ENCODE data around the gene CCDC33.

CCDC33 gene

GRCh38 chr15:74212494-74212893 is 23.6 kb upstream of the CCDC33 start:
- Histone ChIP-seq H3K9me3 (ENCODE audit: insufficient read depth, low read depth, low read length) (peaks cover 3% of the 10 kb centered on the region), H3K27me3 (ENCODE audit: insufficient read depth, low read length) (no peaks in the 10 kb centered on the region), H3K14ac (ENCODE audit: low read length) (no peak overlapping the region), H3K4me3 (ENCODE audit: low read depth, low read length) (no peak overlapping the region), H2BK120ac (ENCODE audit: insufficient read depth, low read length, poor library complexity) (no peak overlapping the region), H2AFZ (ENCODE audit: insufficient read depth, low read length, poor library complexity) (no peak overlapping the region), H3K4me1 (ENCODE audit: control insufficient read depth in 1 of 2, insufficient read depth in 2 of 2, low read length in 2 of 2) (peaks cover 12 to 18% of the 10 kb centered on the region in 2 experiments), H2BK5ac (ENCODE audit: low read depth, low read length, poor library complexity) (no peak overlapping the region), H3K23ac (ENCODE audit: low read length) (no peak overlapping the region), H2BK12ac (ENCODE audit: low read length) (no peak overlapping the region), H2AK5ac (ENCODE audit: low read length) (no peak overlapping the region), H3K9ac (ENCODE audit: low read length) (no peak overlapping the region), H4K8ac (ENCODE audit: low read depth, low read length) (no peak overlapping the region), H3K4ac (ENCODE audit: low read depth, low read length) (no peak overlapping the region), H3K79me2 (ENCODE audit: control insufficient read depth, insufficient read depth, low read length, poor library complexity) (no peaks in the 10 kb centered on the region), H3K27ac (ENCODE audit: low read depth, low read length) (no peak overlapping the region), H4K12ac (ENCODE audit: low read depth, low read length) (no peak overlapping the region), H3K4me2 (ENCODE audit: low read length) (no peak overlapping the region), H3K36me3 (ENCODE audit: control insufficient read depth in 1 of 2, insufficient read depth in 2 of 2, low read length in 2 of 2) (no peaks in the 10 kb centered on the region), H3K79me1 (ENCODE audit: low read length) (no peaks in the 10 kb centered on the region), H4K91ac (ENCODE audit: low read depth, low read length) (no peak overlapping the region), H3K18ac (ENCODE audit: low read length) (no peak overlapping the region)
- no CpG with 5 or more reads among the region's 9 CpGs for WGBS (ENCODE audit: extremely low coverage, insufficient coverage, insufficient read length)
- no peak for DNase-seq

- Histone ChIP-seq H3K18ac (ENCODE audit: low read length) (no peak overlapping the region), H3K4me3 (ENCODE audit: low read depth, low read length) (no peak overlapping the region), H2BK12ac (ENCODE audit: low read length) (no peak overlapping the region), H3K4ac (ENCODE audit: low read depth, low read length) (no peak overlapping the region), H3K23ac (ENCODE audit: low read length) (no peak overlapping the region), H3K14ac (ENCODE audit: low read length) (no peak overlapping the region), H2AFZ (ENCODE audit: insufficient read depth, low read length, poor library complexity) (no peak overlapping the region), H3K79me2 (ENCODE audit: control insufficient read depth, insufficient read depth, low read length, poor library complexity) (no peaks in the 10 kb centered on the region), H3K9me3 (ENCODE audit: insufficient read depth, low read depth, low read length) (no peaks in the 10 kb centered on the region), H3K79me1 (ENCODE audit: low read length) (no peaks in the 10 kb centered on the region), H3K27me3 (ENCODE audit: insufficient read depth, low read length) (no peaks in the 10 kb centered on the region), H3K4me2 (ENCODE audit: low read length) (no peak overlapping the region), H2BK120ac (ENCODE audit: insufficient read depth, low read length, poor library complexity) (no peak overlapping the region), H3K27ac (ENCODE audit: low read depth, low read length) (no peak overlapping the region), H3K9ac (ENCODE audit: low read length) (no peak overlapping the region), H2AK5ac (ENCODE audit: low read length) (no peak overlapping the region), H2BK5ac (ENCODE audit: low read depth, low read length, poor library complexity) (no peak overlapping the region), H3K4me1 (ENCODE audit: control insufficient read depth in 1 of 2, insufficient read depth in 2 of 2, low read length in 2 of 2) (peaks cover 7 to 10% of the 10 kb centered on the region in 2 experiments), H3K36me3 (ENCODE audit: control insufficient read depth in 1 of 2, insufficient read depth in 2 of 2, low read length in 2 of 2) (no peaks in the 10 kb centered on the region), H4K8ac (ENCODE audit: low read depth, low read length) (no peak overlapping the region), H4K91ac (ENCODE audit: low read depth, low read length) (no peak overlapping the region), H4K12ac (ENCODE audit: low read depth, low read length) (no peak overlapping the region)
- no peak for DNase-seq
- no CpG with 5 or more reads among the region's 7 CpGs for WGBS (ENCODE audit: extremely low coverage, insufficient coverage, insufficient read length)
Measured at GRCh38 chr15:74213858-74214284, 22.3 kb upstream of the CCDC33 start.

GRCh38 chr15:74214324-74215021 is 21.7 kb upstream of the CCDC33 start:
- H3K4me2 ChIP-seq (ENCODE audit: low read length), result no peak overlapping the region
- H2AK5ac ChIP-seq (ENCODE audit: low read length), result no peak overlapping the region
- H3K9ac ChIP-seq (ENCODE audit: low read length), result no peak overlapping the region
- no peak overlapping the region for H2BK120ac ChIP-seq (ENCODE audit: insufficient read depth, low read length, poor library complexity)
- no peak overlapping the region for H3K18ac ChIP-seq (ENCODE audit: low read length)
- no peaks in the 10 kb centered on the region for H3K79me1 ChIP-seq (ENCODE audit: low read length)
- H3K79me2 ChIP-seq (ENCODE audit: control insufficient read depth, insufficient read depth, low read length, poor library complexity), result no peaks in the 10 kb centered on the region
- H3K4me3 ChIP-seq (ENCODE audit: low read depth, low read length), result no peak overlapping the region
- H3K9me3 ChIP-seq (ENCODE audit: insufficient read depth, low read depth, low read length), result no peaks in the 10 kb centered on the region
- no peak overlapping the region for H4K8ac ChIP-seq (ENCODE audit: low read depth, low read length)
- no peaks in the 10 kb centered on the region for H3K27me3 ChIP-seq (ENCODE audit: insufficient read depth, low read length)
- H3K14ac ChIP-seq (ENCODE audit: low read length), result no peak overlapping the region
- no peak for DNase-seq
- H2BK5ac ChIP-seq (ENCODE audit: low read depth, low read length, poor library complexity), result no peak overlapping the region
- H3K23ac ChIP-seq (ENCODE audit: low read length), result no peak overlapping the region
- no peak overlapping the region for H2AFZ ChIP-seq (ENCODE audit: insufficient read depth, low read length, poor library complexity)
- H4K12ac ChIP-seq (ENCODE audit: low read depth, low read length), result no peak overlapping the region
- no CpG with 5 or more reads among the region's 6 CpGs for WGBS (ENCODE audit: extremely low coverage, insufficient coverage, insufficient read length)
- no peak overlapping the region for H3K27ac ChIP-seq (ENCODE audit: low read depth, low read length)
- no peaks in the 10 kb centered on the region for H3K36me3 ChIP-seq (ENCODE audit: control insufficient read depth in 1 of 2, insufficient read depth in 2 of 2, low read length in 2 of 2)
- no peak overlapping the region for H3K4ac ChIP-seq (ENCODE audit: low read depth, low read length)
- H2BK12ac ChIP-seq (ENCODE audit: low read length), result no peak overlapping the region
- H4K91ac ChIP-seq (ENCODE audit: low read depth, low read length), result no peak overlapping the region
- peaks cover 3 to 4% of the 10 kb centered on the region in 2 experiments for H3K4me1 ChIP-seq (ENCODE audit: control insufficient read depth in 1 of 2, insufficient read depth in 2 of 2, low read length in 2 of 2)

GRCh38 chr15:74215958-74216357 is 20.2 kb upstream of the CCDC33 start:
- no peak overlapping the region for H2AFZ ChIP-seq (ENCODE audit: insufficient read depth, low read length, poor library complexity)
- H4K8ac ChIP-seq (ENCODE audit: low read depth, low read length), result no peak overlapping the region
- peak in 1 of 2 donors; percentile 38 for DNase-seq
- H3K23ac ChIP-seq (ENCODE audit: low read length), result no peak overlapping the region
- no peak overlapping the region for H2AK5ac ChIP-seq (ENCODE audit: low read length)
- no peak overlapping the region for H3K18ac ChIP-seq (ENCODE audit: low read length)
- H3K14ac ChIP-seq (ENCODE audit: low read length), result no peak overlapping the region
- no peak overlapping the region for H3K4me2 ChIP-seq (ENCODE audit: low read length)
- H4K91ac ChIP-seq (ENCODE audit: low read depth, low read length), result no peak overlapping the region
- no peaks in the 10 kb centered on the region for H3K27me3 ChIP-seq (ENCODE audit: insufficient read depth, low read length)
- no peak overlapping the region for H3K27ac ChIP-seq (ENCODE audit: low read depth, low read length)
- H3K79me1 ChIP-seq (ENCODE audit: low read length), result no peaks in the 10 kb centered on the region
- H4K12ac ChIP-seq (ENCODE audit: low read depth, low read length), result no peak overlapping the region
- peaks cover 1% of the 10 kb centered on the region for H3K9me3 ChIP-seq (ENCODE audit: insufficient read depth, low read depth, low read length)
- no peak overlapping the region for H2BK12ac ChIP-seq (ENCODE audit: low read length)
- H3K36me3 ChIP-seq (ENCODE audit: control insufficient read depth in 1 of 2, insufficient read depth in 2 of 2, low read length in 2 of 2), result no peaks in the 10 kb centered on the region
- H3K79me2 ChIP-seq (ENCODE audit: control insufficient read depth, insufficient read depth, low read length, poor library complexity), result no peaks in the 10 kb centered on the region
- WGBS (ENCODE audit: extremely low coverage, insufficient coverage, insufficient read length), result 100% methylated on average over 1 of the region's 8 CpGs
- H3K4me3 ChIP-seq (ENCODE audit: low read depth, low read length), result no peak overlapping the region
- H3K9ac ChIP-seq (ENCODE audit: low read length), result no peak overlapping the region
- no peak overlapping the region for H2BK120ac ChIP-seq (ENCODE audit: insufficient read depth, low read length, poor library complexity)
- H3K4ac ChIP-seq (ENCODE audit: low read depth, low read length), result no peak overlapping the region
- H3K4me1 ChIP-seq (ENCODE audit: control insufficient read depth in 1 of 2, insufficient read depth in 2 of 2, low read length in 2 of 2), result no peaks in the 10 kb centered on the region
- H2BK5ac ChIP-seq (ENCODE audit: low read depth, low read length, poor library complexity), result no peak overlapping the region
